Spleen (tissue), 11 donors: ENCODE measurements around the gene BANF2. TPM values are rescaled to one million over a fixed set of nuclear protein-coding genes. Genes with fewer than 3 reads are reported as not detected.
"Not testable (repeated sequence)": the region's sequence is repeated elsewhere in the genome, so short reads cannot be mapped to it uniquely, and the experiment has no call there.

ENCODE experiments used
- DNase-seq: peaks from one replicate; pipeline ENCODE4 v3.0.0-alpha.2; 2020
- H3K27ac ChIP-seq, 8 donors: fragments of 200-600 bp; sonication (generic) in 7 of 8; 1 replicate in 4 of 8; 2 replicates in 4 of 8; pipeline versions ENCODE4 v1.5.0 to v1.8.0; 2016 to 2021; ENCODE audit warnings: inconsistent platforms in 4 of 8, mild to moderate bottlenecking in 4 of 8, moderate library complexity in 1 of 8
- H3K27me3 ChIP-seq, 7 donors: fragments of 200-600 bp; sonication (generic) in 6 of 7; replicated peaks in 1 of 7; 1 replicate in 4 of 7; 2 replicates in 3 of 7; pipeline versions ENCODE4 v1.5.0 to v1.8.0; 2016 to 2021; ENCODE audit warnings: inconsistent platforms in 3 of 7, mild to moderate bottlenecking in 1 of 7
- H3K36me3 ChIP-seq, 6 donors: fragments of 200-600 bp; sonication (generic) in 5 of 6; 1 replicate in 4 of 6; 2 replicates in 2 of 6; pipeline versions ENCODE4 v1.5.0 to v1.8.0; 2016 to 2021; ENCODE audit warnings: inconsistent platforms in 2 of 6
- H3K4me1 ChIP-seq, 6 donors: fragments of 200-600 bp; sonication (generic) in 5 of 6; 1 replicate in 3 of 6; 2 replicates in 3 of 6; pipeline versions ENCODE4 v1.5.0 to v1.8.0; 2016 to 2021; ENCODE audit warnings: inconsistent platforms in 3 of 6
- H3K4me3 ChIP-seq, 8 donors: fragments of 200-600 bp; sonication (generic) in 7 of 8; 1 replicate in 4 of 8; 2 replicates in 4 of 8; pipeline versions ENCODE4 v1.5.0 to v1.8.0; 2016 to 2021; ENCODE audit warnings: inconsistent platforms in 4 of 8, mild to moderate bottlenecking in 4 of 8, moderate library complexity in 2 of 8
- H3K9me3 ChIP-seq, 8 donors: fragments of 200-600 bp; sonication (generic) in 7 of 8; 1 replicate in 4 of 8; 2 replicates in 4 of 8; pipeline versions ENCODE4 v1.5.0 to v1.8.0; 2016 to 2021; ENCODE audit warnings: inconsistent platforms in 4 of 8
- CTCF ChIP-seq, 11 experiments: fragments of 200-600 bp in 7 of 11; fragments of 450-650 bp in 4 of 11; sonication (generic) in 4 of 11; IDR thresholded peaks in 8 of 11; conservative IDR thresholded peaks in 3 of 11; 1 replicate in 7 of 11; 2 replicates in 4 of 11; pipeline versions ENCODE4 v1.4.0 to v1.8.0; 2016 to 2021; ENCODE audit warnings: antibody characterized with exemption in 11 of 11, inconsistent platforms in 4 of 11, mild to moderate bottlenecking in 1 of 11
- POLR2A ChIP-seq, 3 donors: fragments of 450-650 bp; IDR thresholded peaks; one replicate each; pipeline ENCODE4 v1.5.1; 2017; ENCODE audit warnings: antibody characterized with exemption in 3 of 3, mild to moderate bottlenecking in 1 of 3
- POLR2AphosphoS5 ChIP-seq, 3 donors: sonication (generic); formaldehyde crosslinking; IDR thresholded peaks; one replicate each; pipeline ENCODE4 v1.5.1; 2017; ENCODE audit warnings: antibody characterized with exemption in 3 of 3
- WGBS, 5 donors: extraction: QIAGEN DNeasy Blood & Tissue Kit in 3 of 5; methylation state at CpG; one replicate each; pipeline versions ENCODE4 v1.1.5 to v1.1.7; 2013 to 2018; 5-methylcytosine and 5-hydroxymethylcytosine counted together
- intact Hi-C: fragments of 100-400 bp; cut with DNase I; formaldehyde crosslinking; loops from one replicate; pipeline ENCODE4 v1.15.0; 2023; ENCODE audit warnings: low total_unique reads
- polyA plus RNA-seq, 3 donors: library from polyadenylated mRNA; stranded (reverse); fragments of 200-250 nt; gene quantifications; one replicate each; pipeline ENCODE4 v1.2.1, GENCODE V29; 2013
- total RNA-seq, 7 donors: library from RNA; depleted of rRNA in 3 of 7; stranded (reverse); fragments of >200 nt in 3 of 7; fragmentation: NEBNext Ultra II Directional in 4 of 7; extraction: Animal tissue kit (Norgen Biotek cat#: 25700) in 4 of 7; gene quantifications; one replicate each; pipeline versions ENCODE4 v1.1.0 to v1.2.1, GENCODE V29; 2016 to 2021
- donor health status: healthy with polysubstance abuse.
- donor health status: DM: no; HTN: no; CAD: no; lungs with moderate emphysema.
- donor health status: DM: no; HTN: no; CAD: no.
- donor health status: Bipolar disorder and iron deficiency.
- donor health status: healthy.
- donor health status: DM: no; HTN: no; CAD: no.
- donor health status: DM: yes; HTN: yes; CAD: no.

The BANF2 gene
- total and polyA plus RNA-seq, 10 donors: not detected

GRCh38 chr20:17766226-17766625, 66.5 kb downstream of the BANF2 start:
- Histone ChIP-seq H3K36me3 (no peaks in the 10 kb centered on the region), H3K4me3 (no peak overlapping the region), H3K9me3 (no peaks in the 10 kb centered on the region), H3K4me1 (peaks cover 0 to 4% (median 0%) of the 10 kb centered on the region in 6 donors), H3K27me3 (no peaks in the 10 kb centered on the region), H3K27ac (no peak overlapping the region)
- intact Hi-C loops: no loop called here
- DNase-seq: no peak
- TF ChIP-seq CTCF (IDR thresholded peaks at IDR 0.05 in 8 of 11, conservative IDR thresholded peaks at IDR 0.05 in 3 of 11): no peak
- no peak for TF ChIP-seq POLR2AphosphoS5 (IDR thresholded peaks at IDR 0.05)
- no peak for TF ChIP-seq POLR2A (IDR thresholded peaks at IDR 0.05)
- WGBS, 5 donors: 67 to 84% (median 78%) methylated on average over 3 of the region's 3 CpGs

GRCh38 chr20:17767624-17768023, 67.9 kb downstream of the BANF2 start:
- Histone ChIP-seq H3K4me1 (peaks cover 0 to 15% (median 3%) of the 10 kb centered on the region in 6 donors), H3K27me3 (no peaks in the 10 kb centered on the region), H3K27ac (no peak overlapping the region), H3K9me3 (no peaks in the 10 kb centered on the region), H3K4me3 (no peak overlapping the region), H3K36me3 (no peaks in the 10 kb centered on the region)
- no peak for DNase-seq
- WGBS, 5 donors: 66 to 89% (median 81%) methylated on average over 2 of the region's 2 CpGs
- TF ChIP-seq POLR2AphosphoS5 (IDR thresholded peaks at IDR 0.05) (no peak), POLR2A (IDR thresholded peaks at IDR 0.05) (no peak), CTCF (IDR thresholded peaks at IDR 0.05 in 8 of 11, conservative IDR thresholded peaks at IDR 0.05 in 3 of 11) (no peak)
- intact Hi-C loops: no loop called here

- intact Hi-C loops: no loop called here
- no peak overlapping the region for H3K4me3 ChIP-seq
- H3K4me1 ChIP-seq: peaks cover 0 to 15% (median 3%) of the 10 kb centered on the region in 6 donors
- no peaks in the 10 kb centered on the region for H3K27me3 ChIP-seq
- H3K27ac ChIP-seq: no peak overlapping the region
- DNase-seq: no peak
- TF ChIP-seq POLR2AphosphoS5 (IDR thresholded peaks at IDR 0.05): no peak
- no peak for TF ChIP-seq POLR2A (IDR thresholded peaks at IDR 0.05)
- no peak for TF ChIP-seq CTCF (IDR thresholded peaks at IDR 0.05 in 8 of 11, conservative IDR thresholded peaks at IDR 0.05 in 3 of 11)
- 20 to 55% (median 21%) methylated on average over 2 of the region's 2 CpGs for WGBS, 5 donors
- no peaks in the 10 kb centered on the region for H3K36me3 ChIP-seq
- H3K9me3 ChIP-seq: no peaks in the 10 kb centered on the region
Observed at GRCh38 chr20:17768271-17768670, 68.5 kb downstream of the BANF2 start.

- H3K27ac ChIP-seq, H3K9me3 ChIP-seq, DNase-seq, H3K27me3 ChIP-seq, H3K4me3 ChIP-seq, H3K36me3 ChIP-seq, intact Hi-C loops: not testable (repeated sequence)
- 92 to 98% (median 93%) methylated on average over 8 of the region's 8 CpGs for WGBS, 5 donors
- peaks cover 0 to 15% (median 3%) of the 10 kb centered on the region in 6 donors for H3K4me1 ChIP-seq
Observed at GRCh38 chr20:17769716-17770115, 70.0 kb downstream of the BANF2 start.
